Measurements from ENCODE around the gene TIMP2.

GRCh38 chr17:78961571-78961970 lies 36.4 kb upstream of the TIMP2 start:
- TF ChIP-seq POLR2A (IDR thresholded peaks at IDR 0.05) (no peak), CTCF (IDR thresholded peaks at IDR 0.05) (no peak)
